Measurements from ENCODE around the gene EID3.

GRCh38 chr12:104334581-104334980, 31.0 kb downstream of the EID3 start:
- TF ChIP-seq CTCF (IDR thresholded peaks at IDR 0.05) (no peak), MAX (CRISPR knock-in tag; IDR thresholded peaks at IDR 0.05) (no peak), OVOL2 (CRISPR knock-in tag; IDR thresholded peaks at IDR 0.05; ENCODE audit: borderline replicate concordance) (no peak), USF1 (CRISPR knock-in tag; IDR thresholded peaks at IDR 0.05) (no peak)

Data from WTC11 (cell line).